ENCODE data around the gene CYP4A11. TPM values are rescaled to one million over a fixed set of nuclear protein-coding genes. Genes with fewer than 3 reads are reported as not detected.
"Not testable (repeated sequence)": the region's sequence is repeated elsewhere in the genome, so short reads cannot be mapped to it uniquely, and the experiment has no call there.

Gene CYP4A11
- total and polyA plus RNA-seq, 9 of the 15 experiments (the other 6 are each of a cell fraction or from before 2014, with no cell fraction given) = not detected

- BruUV-seq (replicated peaks); H3K79me2 ChIP-seq (ENCODE audit: control insufficient read depth, insufficient read depth, low read length); H3K4me3 ChIP-seq; H3K27me3 ChIP-seq (ENCODE audit: control insufficient read depth in 2 of 2, insufficient read depth in 2 of 2, low read length in 2 of 2); H3K9me3 ChIP-seq (replicated peaks; ENCODE audit: control insufficient read depth, insufficient read depth, low read depth, low read length); H4K20me1 ChIP-seq (replicated peaks; ENCODE audit: control insufficient read depth, insufficient read depth, low read length); H3K36me3 ChIP-seq (ENCODE audit: control insufficient read depth, insufficient read depth, low read length); H3K27ac ChIP-seq (ENCODE audit: extremely low read depth, low read depth, low read length); FAIRE-seq; POLR2A ChIA-PET; DNase-seq (ENCODE audit: extremely low read depth in 1 of 4, low spot score in 3 of 4); H3K4me2 ChIP-seq (ENCODE audit: insufficient read depth, low read length); ATAC-seq; H3K9ac ChIP-seq (ENCODE audit: insufficient read depth in 1 of 2, low read depth in 2 of 2, low read length in 2 of 2); CTCF ChIA-PET (ENCODE audit: low intra/inter-chr PET ratio); in situ Hi-C loops (cut with MboI); H3K9me1 ChIP-seq (ENCODE audit: control insufficient read depth, insufficient read depth, low read length); H3K4me1 ChIP-seq (replicated peaks in 1 of 2; ENCODE audit: control insufficient read depth in 2 of 2, insufficient read depth in 2 of 2, low read length in 2 of 2); H2AFZ ChIP-seq (ENCODE audit: low read depth, low read length): not testable (repeated sequence)
- intact Hi-C loops (cut with micrococcal nuclease) = loop anchor here (10.0 kb wide), 1 partner anchor 246 kb away; no protein-coding TSS in a partner anchor
- TF ChIP-seq ZNF146 (CRISPR knock-in tag; IDR thresholded peaks at IDR 0.05; ENCODE audit: unreplicated experiment) = peak; percentile 70
- 0% methylated on average over 2 of the region's 2 CpGs for WGBS (ENCODE audit: insufficient coverage, low coverage, missing lambda C conversion rate)
Observed at GRCh38 chr1:46990541-46990940, 49.3 kb upstream of the CYP4A11 start.

GRCh38 chr1:46983830-46984586 lies 42.7 kb upstream of the CYP4A11 start:
- Histone ChIP-seq H3K27me3 (ENCODE audit: control insufficient read depth in 2 of 2, insufficient read depth in 2 of 2, low read length in 2 of 2) (no peaks in the 10 kb centered on the region; a peak in 1 of 5 replicates), H4K20me1 (replicated peaks; ENCODE audit: control insufficient read depth, insufficient read depth, low read length) (no peaks in the 10 kb centered on the region), H2AFZ (ENCODE audit: low read depth, low read length) (no peak overlapping the region), H3K4me1 (replicated peaks in 1 of 2; ENCODE audit: control insufficient read depth in 2 of 2, insufficient read depth in 2 of 2, low read length in 2 of 2) (no peaks in the 10 kb centered on the region), H3K36me3 (ENCODE audit: control insufficient read depth, insufficient read depth, low read length) (no peaks in the 10 kb centered on the region), H3K9me3 (replicated peaks; ENCODE audit: control insufficient read depth, insufficient read depth, low read depth, low read length) (no peaks in the 10 kb centered on the region), H3K9me1 (ENCODE audit: control insufficient read depth, insufficient read depth, low read length) (no peaks in the 10 kb centered on the region), H3K4me3 (no peak overlapping the region), H3K79me2 (ENCODE audit: control insufficient read depth, insufficient read depth, low read length) (no peaks in the 10 kb centered on the region), H3K27ac (ENCODE audit: extremely low read depth, low read depth, low read length) (no peak overlapping the region), H3K4me2 (ENCODE audit: insufficient read depth, low read length) (no peak overlapping the region), H3K9ac (ENCODE audit: insufficient read depth in 1 of 2, low read depth in 2 of 2, low read length in 2 of 2) (no peak overlapping the region)
- no TSS peak for BruUV-seq (replicated peaks)
- ChIA-PET CTCF (ENCODE audit: low intra/inter-chr PET ratio) (no interaction called here), POLR2A (interaction anchor here (0.6 kb wide), 1 partner anchor 67 kb away, joined by 3 read pairs; no protein-coding TSS in a partner anchor)
- intact Hi-C loops (cut with micrococcal nuclease) = no loop called here
- ATAC-seq = no peak
- FAIRE-seq = no peak
- in situ Hi-C loops (cut with MboI) = loop anchor here (10.0 kb wide), 1 partner anchor 239 kb away; no protein-coding TSS in a partner anchor
- DNase-seq (ENCODE audit: extremely low read depth in 1 of 4, low spot score in 3 of 4) = no peak
- WGBS (ENCODE audit: insufficient coverage, low coverage, missing lambda C conversion rate) = 0% methylated on average over 2 of the region's 3 CpGs
- TF ChIP-seq ZBTB43 (CRISPR knock-in tag; IDR thresholded peaks at IDR 0.05) (no peak), ETV5 (CRISPR knock-in tag; IDR thresholded peaks at IDR 0.05; ENCODE audit: low read depth) (no peak), GTF2B (IDR thresholded peaks at IDR 0.05; ENCODE audit: extremely low read depth, insufficient read length) (no peak), PHF8 (IDR thresholded peaks at IDR 0.05; ENCODE audit: borderline replicate concordance, low read length) (no peak), NR3C1 (CRISPR knock-in tag; IDR thresholded peaks at IDR 0.05) (no peak), IRF9 (tag; IDR thresholded peaks at IDR 0.05) (no peak), MYC (IDR thresholded peaks at IDR 0.05; ENCODE audit: low read depth, low read length) (no peak), MYC (CRISPR knock-in tag; IDR thresholded peaks at IDR 0.05; ENCODE audit: borderline replicate concordance, low read depth) (no peak), BDP1 (IDR thresholded peaks at IDR 0.05; ENCODE audit: insufficient read depth, insufficient read length) (no peak)

Measured in K562 (cell line).